TTC549 (cell line): ENCODE results near the gene PRRC2B.
"Not testable (repeated sequence)": the region's sequence is repeated elsewhere in the genome, so short reads cannot be mapped to it uniquely, and the experiment has no call there.

Experiments
- FAIRE-seq: peaks from 2 replicates; lab custom pipeline; 2012; peaks lifted over from hg19 to GRCh38; lab: Jason Lieb, UNC

PRRC2B gene

GRCh38 chr9:131393622-131394463 is at the start of gene PRRC2B:
TSS of gene PRRC2B (plus strand) at chr9:131394086. CDS start at chr9:131430145, 36,059 bp downstream.
- FAIRE-seq, result no peak

GRCh38 chr9:131344931-131345535 is 48.9 kb upstream of the PRRC2B start:
- FAIRE-seq, result not testable (repeated sequence)

GRCh38 chr9:131346559-131346958 is 47.3 kb upstream of the PRRC2B start:
- FAIRE-seq, result no peak

GRCh38 chr9:131347376-131348020 is 46.4 kb upstream of the PRRC2B start:
- FAIRE-seq, result no peak

GRCh38 chr9:131348631-131349521 is 45.0 kb upstream of the PRRC2B start:
- no peak for FAIRE-seq

GRCh38 chr9:131349522-131349880 is 44.4 kb upstream of the PRRC2B start:
- FAIRE-seq, result no peak

- no peak for FAIRE-seq
Observed at GRCh38 chr9:131349881-131350563, 43.9 kb upstream of the PRRC2B start.

GRCh38 chr9:131356479-131356878 is 37.4 kb upstream of the PRRC2B start:
- not testable (repeated sequence) for FAIRE-seq

GRCh38 chr9:131358556-131358955 is 35.3 kb upstream of the PRRC2B start:
- no peak for FAIRE-seq

- FAIRE-seq, result no peak
Observed at GRCh38 chr9:131361202-131361833, 32.6 kb upstream of the PRRC2B start.

GRCh38 chr9:131365546-131365945 is 28.3 kb upstream of the PRRC2B start:
- no peak for FAIRE-seq

GRCh38 chr9:131366761-131367401 is 27.0 kb upstream of the PRRC2B start:
- no peak for FAIRE-seq

GRCh38 chr9:131367450-131367849 is 26.4 kb upstream of the PRRC2B start:
- FAIRE-seq, result no peak

- no peak for FAIRE-seq
Observed at GRCh38 chr9:131370638-131371037, 23.2 kb upstream of the PRRC2B start.

- FAIRE-seq, result not testable (repeated sequence)
Observed at GRCh38 chr9:131372599-131372973, 21.3 kb upstream of the PRRC2B start.

- not testable (repeated sequence) for FAIRE-seq
Observed at GRCh38 chr9:131374638-131375037, 19.2 kb upstream of the PRRC2B start.

- FAIRE-seq, result no peak
Observed at GRCh38 chr9:131379056-131379455, 14.8 kb upstream of the PRRC2B start.

- FAIRE-seq, result no peak
Observed at GRCh38 chr9:131382850-131383729, 10.8 kb upstream of the PRRC2B start.

GRCh38 chr9:131385296-131385695 is 8.6 kb upstream of the PRRC2B start:
- FAIRE-seq, result no peak

- no peak for FAIRE-seq
Observed at GRCh38 chr9:131386281-131386680, 7.6 kb upstream of the PRRC2B start.
